Trophoblast cell (in vitro differentiated cells and primary cell): ENCODE data around the gene TMEM91.

Source experiments
- DNase-seq, 2 donors: peaks; one replicate each; pipeline ENCODE4 v3.0.0-alpha.2; 2016
- H2AFZ ChIP-seq: 2 replicates; pipeline ENCODE4 v1.6.1; 2013; ENCODE audit warnings: low read length, moderate library complexity, mild to moderate bottlenecking; ENCODE audit not compliant: insufficient read depth, poor library complexity
- H2AK5ac ChIP-seq: 2 replicates; pipeline ENCODE4 v1.6.1; 2013; ENCODE audit warnings: mild to moderate bottlenecking, low read length
- H2BK120ac ChIP-seq: 2 replicates; pipeline ENCODE4 v1.6.1; 2013; ENCODE audit warnings: low read length, mild to moderate bottlenecking, moderate library complexity; ENCODE audit not compliant: insufficient read depth, poor library complexity
- H2BK12ac ChIP-seq: 2 replicates; pipeline ENCODE4 v1.6.1; 2013; ENCODE audit warnings: mild to moderate bottlenecking, low read length, moderate library complexity
- H2BK5ac ChIP-seq: 2 replicates; pipeline ENCODE4 v1.6.1; 2013; ENCODE audit warnings: low read length, low read depth, moderate library complexity, mild to moderate bottlenecking; ENCODE audit not compliant: poor library complexity
- H3K14ac ChIP-seq: 2 replicates; pipeline ENCODE4 v1.6.1; 2013; ENCODE audit warnings: mild to moderate bottlenecking, low read length
- H3K18ac ChIP-seq: 2 replicates; pipeline ENCODE4 v1.6.1; 2013; ENCODE audit warnings: mild to moderate bottlenecking, low read length
- H3K23ac ChIP-seq: 2 replicates; pipeline ENCODE4 v1.6.1; 2013; ENCODE audit warnings: low read length
- H3K27ac ChIP-seq: 2 replicates; pipeline ENCODE4 v1.5.1; 2013; ENCODE audit warnings: low read depth, mild to moderate bottlenecking, inconsistent platforms, low read length, moderate library complexity
- H3K27me3 ChIP-seq: 2 replicates; pipeline ENCODE4 v1.6.1; 2013; ENCODE audit warnings: inconsistent platforms, mild to moderate bottlenecking, low read length, moderate library complexity; ENCODE audit not compliant: insufficient read depth
- H3K36me3 ChIP-seq, 2 experiments: 1 replicate in 1 of 2; 2 replicates in 1 of 2; pipeline ENCODE4 v1.6.1; 2013; ENCODE audit warnings: low read length in 2 of 2, mild to moderate bottlenecking in 2 of 2, moderate library complexity in 1 of 2; ENCODE audit not compliant: insufficient read depth in 2 of 2, control insufficient read depth in 1 of 2
- H3K4ac ChIP-seq: 2 replicates; pipeline ENCODE4 v1.6.1; 2013; ENCODE audit warnings: low read depth, mild to moderate bottlenecking, low read length, moderate library complexity
- H3K4me1 ChIP-seq, 2 experiments: 1 replicate in 1 of 2; 2 replicates in 1 of 2; pipeline ENCODE4 v1.6.1; 2013; ENCODE audit warnings: low read length in 2 of 2, mild to moderate bottlenecking in 2 of 2, moderate library complexity in 1 of 2; ENCODE audit not compliant: insufficient read depth in 2 of 2, control insufficient read depth in 1 of 2
- H3K4me2 ChIP-seq: 2 replicates; pipeline ENCODE4 v1.6.1; 2013; ENCODE audit warnings: inconsistent platforms, mild to moderate bottlenecking, low read length, moderate library complexity
- H3K4me3 ChIP-seq: 2 replicates; pipeline ENCODE4 v1.5.1; 2013; ENCODE audit warnings: mild to moderate bottlenecking, low read depth, low read length, inconsistent platforms
- H3K79me1 ChIP-seq: one replicate; pipeline ENCODE4 v1.6.1; 2013; ENCODE audit warnings: low read length
- H3K79me2 ChIP-seq: 2 replicates; pipeline ENCODE4 v1.6.1; 2013; ENCODE audit warnings: low read length, mild to moderate bottlenecking; ENCODE audit not compliant: control insufficient read depth, insufficient read depth, poor library complexity
- H3K9ac ChIP-seq: 2 replicates; pipeline ENCODE4 v1.6.1; 2013; ENCODE audit warnings: mild to moderate bottlenecking, low read length
- H3K9me3 ChIP-seq: 2 replicates; pipeline ENCODE4 v1.6.1; 2013; ENCODE audit warnings: low read depth, mild to moderate bottlenecking, control low read depth, inconsistent platforms, low read length; ENCODE audit not compliant: insufficient read depth
- H4K12ac ChIP-seq: 2 replicates; pipeline ENCODE4 v1.6.1; 2013; ENCODE audit warnings: low read depth, mild to moderate bottlenecking, low read length, moderate library complexity
- H4K8ac ChIP-seq: 2 replicates; pipeline ENCODE4 v1.6.1; 2013; ENCODE audit warnings: low read depth, mild to moderate bottlenecking, low read length, moderate library complexity
- H4K91ac ChIP-seq: one replicate; pipeline ENCODE4 v1.6.1; 2013; ENCODE audit warnings: low read depth, mild to moderate bottlenecking, low read length, moderate library complexity
- WGBS: extraction: QIAGEN DNeasy Blood & Tissue Kit; methylation state at CpG from one replicate; pipeline ENCODE4 v1.1.7; 2013; ENCODE audit warnings: missing lambda C conversion rate; ENCODE audit not compliant: insufficient read length, insufficient coverage; ENCODE audit errors: extremely low coverage; 5-methylcytosine and 5-hydroxymethylcytosine counted together

The TMEM91 gene

DNA sequence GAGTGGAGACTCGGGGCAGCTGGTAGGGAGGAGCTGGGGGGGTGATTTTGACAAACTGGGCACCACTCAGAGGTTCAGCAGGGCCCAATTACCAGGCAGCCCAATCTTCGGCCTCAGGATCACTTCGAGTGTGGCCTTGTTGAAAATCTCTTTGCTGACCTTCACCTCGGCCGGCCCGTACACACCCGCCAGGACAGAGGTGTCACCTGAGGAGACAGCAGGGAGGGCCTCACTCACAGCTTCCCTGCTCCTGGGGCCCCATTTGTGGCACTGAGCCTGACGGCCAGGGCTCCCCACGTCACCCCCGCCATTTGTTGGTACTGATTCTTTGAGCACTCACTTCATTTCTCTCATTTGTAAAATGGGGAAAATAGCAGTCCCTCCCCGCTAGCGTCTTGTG, 16.4 kb downstream of the TMEM91 start:
- H3K79me2 ChIP-seq: peaks cover 1% of the 10 kb centered on the region
- no peak overlapping the region for H2AK5ac ChIP-seq
- no peak overlapping the region for H2BK5ac ChIP-seq
- DNase-seq: no peak
- peaks cover 2% of the 10 kb centered on the region for H3K79me1 ChIP-seq
- no peak overlapping the region for H2AFZ ChIP-seq
- peaks cover 10 to 24% of the 10 kb centered on the region in 2 experiments for H3K36me3 ChIP-seq
- no peak overlapping the region for H3K4ac ChIP-seq
- no peak overlapping the region for H3K27ac ChIP-seq
- H4K8ac ChIP-seq: no peak overlapping the region
- H3K9ac ChIP-seq: no peak overlapping the region
- no peak overlapping the region for H3K4me2 ChIP-seq
- no peak overlapping the region for H4K12ac ChIP-seq
- no peaks in the 10 kb centered on the region for H3K4me1 ChIP-seq
- no peak overlapping the region for H3K18ac ChIP-seq
- H3K27me3 ChIP-seq: no peaks in the 10 kb centered on the region
- no peak overlapping the region for H3K23ac ChIP-seq
- no peak overlapping the region for H2BK120ac ChIP-seq
- peaks cover 2% of the 10 kb centered on the region for H3K9me3 ChIP-seq
- no peak overlapping the region for H3K4me3 ChIP-seq
- no peak overlapping the region for H3K14ac ChIP-seq
- no CpG with 5 or more reads among the region's 12 CpGs for WGBS
- no peak overlapping the region for H2BK12ac ChIP-seq
- H4K91ac ChIP-seq: no peak overlapping the region

DNA sequence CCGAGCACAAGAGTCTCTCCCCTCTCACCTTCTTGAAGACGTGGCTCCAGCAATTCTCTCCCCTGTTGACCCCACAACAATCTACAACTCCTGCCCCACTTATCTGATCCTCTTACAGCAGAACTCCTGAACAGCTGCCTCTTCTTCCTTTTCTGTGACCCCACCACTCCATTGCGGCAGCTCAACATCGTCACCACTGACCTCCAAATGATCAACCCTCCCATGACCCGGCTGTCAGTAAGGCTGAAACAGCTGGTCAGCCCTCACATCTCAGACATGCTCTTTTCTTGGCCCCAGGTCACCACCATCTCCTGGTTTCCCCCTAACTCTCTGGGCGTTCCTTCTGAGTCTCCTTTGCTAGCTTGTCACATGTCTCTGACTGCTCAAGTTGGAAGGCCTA, 19.0 kb downstream of the TMEM91 start:
- Histone ChIP-seq H3K23ac (no peak overlapping the region), H3K9ac (no peak overlapping the region), H3K4me2 (no peak overlapping the region), H3K4me3 (no peak overlapping the region), H3K4ac (no peak overlapping the region), H3K27ac (no peak overlapping the region), H3K27me3 (no peaks in the 10 kb centered on the region), H4K12ac (no peak overlapping the region), H3K79me2 (peaks cover 5% of the 10 kb centered on the region), H2BK120ac (no peak overlapping the region), H4K91ac (no peak overlapping the region), H3K36me3 (peaks cover 8 to 17% of the 10 kb centered on the region in 2 experiments), H3K79me1 (peaks cover 4% of the 10 kb centered on the region), H4K8ac (no peak overlapping the region), H2AFZ (no peak overlapping the region), H2BK5ac (no peak overlapping the region), H3K9me3 (no peaks in the 10 kb centered on the region), H2BK12ac (no peak overlapping the region), H2AK5ac (no peak overlapping the region), H3K4me1 (peaks cover 3% of the 10 kb centered on the region in 2 experiments), H3K14ac (no peak overlapping the region), H3K18ac (no peak overlapping the region)
- no peak for DNase-seq
- WGBS: no CpG with 5 or more reads among the region's 6 CpGs

DNA sequence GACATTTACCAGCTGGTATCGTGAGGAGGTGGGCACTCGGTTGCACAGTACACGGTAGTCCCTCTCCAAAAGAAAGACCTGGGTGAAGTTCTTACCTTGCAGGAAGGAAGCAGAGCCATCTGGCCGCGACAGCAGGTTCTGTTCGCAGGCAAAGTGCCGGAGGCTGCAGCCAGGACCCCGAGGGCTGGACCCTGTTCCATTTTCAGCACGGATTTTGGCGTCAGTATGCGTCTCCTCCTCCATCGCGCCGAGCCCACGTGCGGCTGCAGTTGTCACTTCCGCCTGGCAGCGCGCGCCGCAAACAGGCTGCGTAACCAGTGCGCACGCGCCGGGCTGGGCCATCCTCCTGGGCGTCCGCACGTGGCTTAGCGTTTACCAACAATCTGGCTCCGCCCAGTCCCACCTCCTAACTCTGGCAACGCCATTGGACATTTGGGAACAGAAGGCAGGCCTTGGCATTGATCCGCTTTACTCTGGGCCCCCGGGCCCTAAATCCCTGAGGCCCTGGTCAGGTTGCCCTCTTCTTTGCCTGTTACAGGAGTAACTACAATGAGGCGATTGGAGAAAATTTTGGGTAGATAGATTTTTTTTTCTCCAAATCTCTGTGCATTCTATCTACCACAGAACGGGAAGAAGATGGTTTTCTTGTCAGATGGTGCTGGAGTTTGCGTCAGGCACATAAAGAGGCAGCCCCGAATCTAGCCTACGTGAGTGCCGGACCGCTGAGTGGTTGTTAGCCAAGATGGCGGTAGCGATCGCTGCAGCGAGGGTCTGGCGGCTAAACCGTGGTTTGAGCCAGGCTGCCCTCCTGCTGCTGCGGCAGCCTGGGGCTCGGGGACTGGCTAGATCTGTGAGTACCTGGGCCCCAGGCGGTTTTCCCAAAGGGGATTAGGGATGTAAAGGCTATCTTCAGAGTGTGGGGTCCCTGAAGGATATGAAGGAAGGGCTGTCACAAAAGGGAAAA, 21.0 kb downstream of the TMEM91 start, which contains the start of the genes BCKDHA and EXOSC5:
Gene BCKDHA (plus strand): TSS at position 733 of the 964 bp plus-strand sequence. CDS start 10 bp downstream, at position 743.
Gene EXOSC5 (minus strand): TSS at position 274 of the 964 bp plus-strand sequence. CDS start 31 bp downstream, at position 243.
- peak within 1 kb of the TSS; percentile 95 for H2AFZ ChIP-seq
- H3K4me1 ChIP-seq: peaks cover 3% of the 10 kb centered on the region in 2 experiments
- peak within 1 kb of the TSS; percentile 43 for H2AK5ac ChIP-seq
- H2BK120ac ChIP-seq: peak within 1 kb of the TSS; percentile 57
- H3K79me2 ChIP-seq: peaks cover 5% of the 10 kb centered on the region
- H3K18ac ChIP-seq: peak within 1 kb of the TSS; percentile 93
- H3K27ac ChIP-seq: no peak within 1 kb of the TSS
- H3K14ac ChIP-seq: peak within 1 kb of the TSS; percentile 89
- no peak within 1 kb of the TSS for H3K23ac ChIP-seq
- peak within 1 kb of the TSS; percentile 95 for H3K4me3 ChIP-seq
- DNase-seq: peak; percentile 100
- no peaks in the 10 kb centered on the region for H3K36me3 ChIP-seq
- peak within 1 kb of the TSS; percentile 99 for H3K9ac ChIP-seq
- H2BK5ac ChIP-seq: peak within 1 kb of the TSS; percentile 20
- H3K27me3 ChIP-seq: no peaks in the 10 kb centered on the region
- H4K12ac ChIP-seq: peak within 1 kb of the TSS; percentile 74
- peak within 1 kb of the TSS; percentile 93 for H3K4ac ChIP-seq
- H3K4me2 ChIP-seq: peak within 1 kb of the TSS; percentile 89
- no CpG with 5 or more reads among the region's 50 CpGs for WGBS
- no peaks in the 10 kb centered on the region for H3K9me3 ChIP-seq
- H4K91ac ChIP-seq: peak within 1 kb of the TSS; percentile 75
- peaks cover 4% of the 10 kb centered on the region for H3K79me1 ChIP-seq
- H2BK12ac ChIP-seq: no peak within 1 kb of the TSS
- H4K8ac ChIP-seq: peak within 1 kb of the TSS; percentile 95

DNA sequence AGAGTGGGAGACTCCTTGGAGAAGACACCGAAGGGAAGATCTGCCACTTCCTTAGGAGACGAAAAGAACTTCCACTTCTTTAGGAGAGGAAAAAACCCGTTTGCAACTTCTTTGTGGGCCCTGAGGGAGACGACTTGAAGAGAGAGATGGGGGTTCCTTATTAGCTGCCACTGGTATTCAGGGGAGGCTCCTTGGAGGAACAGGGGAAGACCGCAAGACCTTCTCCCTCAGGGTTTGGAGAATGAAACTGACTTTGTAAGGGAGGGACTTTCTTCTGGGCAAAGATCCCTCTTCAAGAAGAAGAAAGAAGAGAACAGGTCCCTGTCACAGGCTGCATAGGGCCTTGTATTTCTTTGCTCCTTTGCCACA, 21.7 kb downstream of the TMEM91 start:
- H3K18ac ChIP-seq: peak overlapping the region; percentile 93
- peak overlapping the region; percentile 99 for H3K9ac ChIP-seq
- H3K9me3 ChIP-seq: no peaks in the 10 kb centered on the region
- H3K4me2 ChIP-seq: peak overlapping the region; percentile 89
- peak overlapping the region; percentile 20 for H2BK5ac ChIP-seq
- H3K79me1 ChIP-seq: peaks cover 4% of the 10 kb centered on the region
- peak overlapping the region; percentile 74 for H4K12ac ChIP-seq
- H2AFZ ChIP-seq: peak overlapping the region; percentile 95
- peaks cover 3% of the 10 kb centered on the region in 2 experiments for H3K4me1 ChIP-seq
- no peak overlapping the region for H2BK12ac ChIP-seq
- DNase-seq: no peak
- H4K91ac ChIP-seq: peak overlapping the region; percentile 75
- H2BK120ac ChIP-seq: peak overlapping the region; percentile 57
- H3K4ac ChIP-seq: peak overlapping the region; percentile 93
- H3K4me3 ChIP-seq: peak overlapping the region; percentile 95
- H4K8ac ChIP-seq: peak overlapping the region; percentile 95
- H3K23ac ChIP-seq: no peak overlapping the region
- peaks cover 5% of the 10 kb centered on the region for H3K79me2 ChIP-seq
- H2AK5ac ChIP-seq: peak overlapping the region; percentile 43
- WGBS: no CpG with 5 or more reads among the region's 5 CpGs
- no peak overlapping the region for H3K27ac ChIP-seq
- no peaks in the 10 kb centered on the region for H3K27me3 ChIP-seq
- peak overlapping the region; percentile 89 for H3K14ac ChIP-seq
- no peaks in the 10 kb centered on the region for H3K36me3 ChIP-seq
